Activated CD4-positive, alpha-beta memory T cell treated with anti-CD3 and anti-CD28 coated beads for 36 hours (primary cell): Measurements from ENCODE around the gene TEAD3. TPM values are rescaled to one million over a fixed set of nuclear protein-coding genes. Genes with fewer than 3 reads are reported as not detected.

ENCODE experiments used
- CTCF ChIA-PET: fragments of 350-600 bp; sonication (Branson Sonifier 250); formaldehyde crosslinking; loops from one replicate; lab custom pipeline; 2021; ENCODE audit warnings: antibody characterized with exemption, inconsistent platforms; lab: Charles Lee
- POLR2A ChIA-PET: fragments of 350-600 bp; sonication (Branson Sonifier 250); formaldehyde crosslinking; loops from one replicate; lab custom pipeline; 2021; ENCODE audit warnings: antibody characterized with exemption; lab: Charles Lee
- DNase-seq: peaks from one replicate; pipeline ENCODE4 v3.0.0-alpha.2; 2020
- H3K27ac Mint-ChIP-seq: one replicate; pipeline ENCODE4 v1.8.0; 2021; ENCODE audit warnings: mixed read lengths
- H3K27me3 Mint-ChIP-seq: one replicate; pipeline ENCODE4 v1.8.0; 2021; ENCODE audit warnings: mixed read lengths
- H3K36me3 Mint-ChIP-seq: one replicate; pipeline ENCODE4 v1.8.0; 2021; ENCODE audit warnings: mixed read lengths
- H3K4me1 Mint-ChIP-seq: one replicate; pipeline ENCODE4 v1.8.0; 2021; ENCODE audit warnings: low read depth, mixed read lengths
- H3K4me3 Mint-ChIP-seq: one replicate; pipeline ENCODE4 v1.8.0; 2021; ENCODE audit warnings: mild to moderate bottlenecking, mixed read lengths
- H3K9me3 Mint-ChIP-seq: one replicate; pipeline ENCODE4 v1.8.0; 2021; ENCODE audit warnings: mixed read lengths
- intact Hi-C: fragments of 100-400 bp; cut with micrococcal nuclease; formaldehyde crosslinking; loops from one replicate; pipeline ENCODE4 v1.15.1; 2023
- microRNA-seq: library from miRNA; unstranded; fragments of <30 nt; microRNA quantifications from one replicate; pipeline ENCODE4 v1.2.0, GENCODE V29; 2022; ENCODE audit warnings: borderline number of aligned reads, borderline microRNAs expressed, borderline replicate concordance
- total RNA-seq, 2 experiments: library from RNA; stranded (reverse); gene quantifications; one replicate each; pipeline ENCODE4 v1.2.3, GENCODE V29; 2021

Gene TEAD3
- total RNA-seq, 2 experiments from 2014 or later, result 1.8 to 2.2 TPM

DNA sequence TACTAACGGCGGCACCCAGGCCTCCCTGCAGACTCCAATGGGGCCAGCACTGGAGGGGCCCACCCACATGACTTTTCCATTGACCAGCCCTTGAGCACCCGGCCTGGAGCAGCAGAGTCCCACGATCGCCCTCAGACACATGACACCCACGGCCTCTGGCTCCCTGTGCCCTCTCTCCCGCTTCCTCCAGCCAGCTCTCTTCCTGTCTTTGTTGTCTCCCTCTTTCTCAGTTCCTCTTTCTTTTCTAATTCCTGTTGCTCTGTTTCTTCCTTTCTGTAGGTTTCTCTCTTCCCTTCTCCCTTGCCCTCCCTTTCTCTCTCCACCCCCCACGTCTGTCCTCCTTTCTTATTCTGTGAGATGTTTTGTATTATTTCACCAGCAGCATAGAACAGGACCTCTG, 70.8 kb downstream of the TEAD3 start:
- peak overlapping the region; percentile 8 for H3K27ac Mint-ChIP-seq
- no peak for DNase-seq
- POLR2A ChIA-PET, result no interaction called here
- no peak overlapping the region for H3K4me3 Mint-ChIP-seq
- H3K4me1 Mint-ChIP-seq, result no peaks in the 10 kb centered on the region
- H3K27me3 Mint-ChIP-seq, result no peaks in the 10 kb centered on the region
- peaks cover 40% of the 10 kb centered on the region for H3K36me3 Mint-ChIP-seq
- intact Hi-C loops, result no loop called here
- CTCF ChIA-PET, result no interaction called here
- peaks cover 23% of the 10 kb centered on the region for H3K9me3 Mint-ChIP-seq

DNA sequence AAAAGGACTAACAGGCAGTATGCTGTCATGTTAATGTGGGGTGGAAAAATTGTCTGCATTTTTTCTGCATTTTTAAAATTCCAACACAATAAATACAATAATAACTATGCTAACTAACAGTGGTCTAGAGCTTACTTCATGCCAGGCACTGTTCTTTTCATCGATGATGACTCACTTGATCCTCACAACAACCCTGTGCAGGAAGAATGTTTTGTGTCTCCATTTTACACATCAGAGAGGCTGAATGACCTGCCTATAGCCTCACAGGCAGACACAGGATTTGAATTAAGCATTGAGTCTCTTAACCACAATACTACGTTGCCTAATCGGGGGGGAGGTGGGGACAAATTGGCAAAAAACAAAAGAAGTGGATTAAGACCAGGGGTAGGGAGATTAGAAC, 71.6 kb downstream of the TEAD3 start:
- H3K36me3 Mint-ChIP-seq, result peaks cover 42% of the 10 kb centered on the region
- no peak for DNase-seq
- POLR2A ChIA-PET, result no interaction called here
- no peaks in the 10 kb centered on the region for H3K27me3 Mint-ChIP-seq
- H3K4me1 Mint-ChIP-seq, result no peaks in the 10 kb centered on the region
- intact Hi-C loops, result no loop called here
- no peak overlapping the region for H3K27ac Mint-ChIP-seq
- H3K9me3 Mint-ChIP-seq, result peaks cover 23% of the 10 kb centered on the region
- CTCF ChIA-PET, result no interaction called here
- H3K4me3 Mint-ChIP-seq, result no peak overlapping the region

Small RNAs within 50 kb of the gene (microRNA-seq; reads per million reads assigned to microRNA genes)
- 4.7 reads per million, percentile 12 among the genes with 10 or more reads in this experiment for gene MIR7111

Other genes with a start within 250 kb of the TEAD3 start
- gene ZNF76, start 237.3 kb downstream of the TEAD3 start, total RNA-seq, result 10 to 100 TPM; 35.2 to 38.5 TPM
- gene DEF6, start 199.3 kb downstream of the TEAD3 start, total RNA-seq, result 100 to 1,000 TPM; 103 TPM
- 10 to 100 TPM; 19.9 to 20.9 TPM for gene PPARD, start 154.5 kb downstream of the TEAD3 start, total RNA-seq
- 10 to 100 TPM; 18.9 to 19.2 TPM for gene FANCE, start 44.7 kb downstream of the TEAD3 start, total RNA-seq
- gene RPL10A, start 28.7 kb downstream of the TEAD3 start, total RNA-seq, result 1,000 to 10,000 TPM; 2,144 to 2,205 TPM
- not detected for gene TULP1, start 15.8 kb upstream of the TEAD3 start, total RNA-seq
- gene FKBP5, start 191.8 kb upstream of the TEAD3 start, total RNA-seq, result 100 to 1,000 TPM; 111 to 112 TPM
- 1 to 10 TPM; 1.5 to 1.6 TPM for gene ARMC12, start 240.0 kb upstream of the TEAD3 start, total RNA-seq